GM21390 (cell line): ENCODE measurements around the gene PON2.
"Not testable (repeated sequence)": the region's sequence is repeated elsewhere in the genome, so short reads cannot be mapped to it uniquely, and the experiment has no call there.

Source experiments
- ATAC-seq: cut with Tn5 transposase; IDR thresholded peaks from one replicate; pipeline ENCODE4 v1.9.1; 2021; ENCODE audit not compliant: unreplicated experiment

The PON2 gene

DNA sequence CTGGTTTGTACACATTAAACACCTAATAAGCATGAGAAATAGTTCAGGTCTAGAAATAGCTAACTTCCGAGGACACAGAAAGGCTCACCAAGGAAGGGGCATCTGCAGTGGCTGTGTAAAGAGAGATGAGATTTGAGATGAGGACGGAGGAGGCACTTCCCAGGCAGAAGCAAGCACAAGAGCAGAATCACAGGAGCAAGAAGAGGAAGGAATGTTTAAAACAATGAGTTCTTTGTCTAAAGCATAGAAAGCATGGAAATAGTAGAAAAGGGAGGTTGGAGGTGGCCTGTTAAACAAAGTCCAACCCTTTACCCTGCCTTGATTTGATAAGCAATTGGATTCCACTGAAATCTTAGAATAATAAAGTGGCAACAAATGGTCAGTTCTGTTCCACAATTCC is 27.1 kb downstream of the PON2 start:
- no peak for ATAC-seq

- no peak for ATAC-seq
Observed at GRCh38 chr7:95405800-95406199, 29.0 kb downstream of the PON2 start.

GRCh38 chr7:95405208-95405607 is 29.6 kb downstream of the PON2 start:
- no peak for ATAC-seq

GRCh38 chr7:95404316-95404865 is 30.4 kb downstream of the PON2 start:
- ATAC-seq: no peak

DNA sequence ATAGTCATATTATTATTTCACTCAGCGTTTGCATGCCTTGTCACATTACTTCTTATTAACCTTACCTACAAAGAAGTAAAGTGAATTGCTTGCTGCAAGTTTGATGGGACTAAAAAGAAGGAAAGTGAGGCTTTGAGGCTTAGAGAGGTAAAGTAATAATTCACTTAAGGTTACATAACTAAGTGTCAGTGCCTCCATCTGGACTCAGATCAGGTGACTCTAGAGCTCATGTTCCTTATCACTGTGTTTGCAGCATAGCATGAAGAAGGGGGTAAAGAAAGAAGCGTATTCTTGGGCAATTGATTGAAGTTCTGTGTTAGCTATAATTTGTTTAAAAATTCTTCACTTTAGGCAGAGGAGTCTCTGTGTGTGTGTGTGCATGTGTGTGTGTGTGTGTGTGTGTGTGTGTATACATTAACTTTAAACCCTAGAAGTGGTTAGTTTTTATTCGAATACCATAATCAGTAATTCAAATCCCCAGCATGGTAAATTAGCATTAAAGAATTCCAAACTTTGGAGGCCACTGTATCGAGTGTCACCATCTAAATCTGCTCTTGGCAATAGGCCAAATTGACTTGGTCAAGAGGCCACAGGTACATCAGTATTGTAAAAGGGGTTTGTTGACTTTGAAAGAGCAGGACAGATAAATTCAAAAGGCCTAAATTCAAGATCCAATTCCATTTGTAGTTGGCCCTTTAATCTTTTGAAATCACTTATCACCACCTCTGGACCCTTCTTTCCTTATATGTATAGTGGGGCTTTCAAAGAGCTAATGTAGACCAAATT is 36.5 kb downstream of the PON2 start:
- ATAC-seq: no peak

GRCh38 chr7:95397381-95397780 is 37.4 kb downstream of the PON2 start:
- no peak for ATAC-seq

DNA sequence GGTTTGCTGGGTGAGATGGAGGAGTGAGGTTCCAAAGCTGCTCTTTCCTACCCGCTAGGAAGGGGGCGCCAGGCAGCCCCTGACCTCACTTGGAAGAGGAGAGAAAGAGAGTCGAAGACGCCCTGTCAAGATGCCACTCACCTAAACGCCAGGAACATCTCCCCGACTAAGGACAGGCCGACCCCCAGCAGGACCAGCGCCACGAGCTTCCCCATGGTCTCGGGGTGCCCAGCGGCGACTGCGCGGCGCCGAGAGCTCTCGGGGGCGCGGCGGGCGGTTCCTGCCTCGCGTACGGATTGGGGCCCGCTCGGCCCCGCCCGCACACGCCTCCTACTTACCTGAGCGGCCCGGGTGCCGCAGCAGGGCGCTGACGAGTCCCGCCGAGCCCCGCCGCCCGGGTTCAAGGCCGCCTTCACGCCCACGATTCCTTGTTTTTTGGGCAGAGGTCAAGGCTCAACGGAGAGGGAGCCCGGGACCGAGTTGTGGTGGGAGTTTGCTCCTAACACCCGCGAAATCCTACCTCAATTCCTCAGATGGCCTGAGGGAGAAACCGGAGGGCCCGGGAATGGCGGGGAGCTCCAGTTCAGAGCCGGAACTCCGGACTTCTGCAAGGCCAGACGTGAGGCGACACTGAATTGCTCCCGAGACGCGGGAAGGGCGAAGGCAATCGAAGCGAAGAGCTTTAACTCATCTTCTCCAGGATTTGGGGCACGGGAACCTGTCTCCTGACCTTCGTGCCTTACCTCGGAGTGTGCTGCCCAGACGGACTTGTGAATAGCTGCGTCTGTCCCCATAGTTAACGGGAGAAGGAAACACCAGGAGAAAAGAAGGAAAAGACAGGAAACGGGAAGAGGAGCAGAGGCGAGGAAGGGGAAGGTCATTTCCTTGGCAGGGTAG is 38.4 kb downstream of the PON2 start, which contains the start of gene PON3:
PON3 (minus strand) TSS at position 240 of the 897 bp plus-strand sequence; CDS start at position 215, 25 bp downstream.
- no peak for ATAC-seq

GRCh38 chr7:95395755-95396135 is 39.1 kb downstream of the PON2 start:
- ATAC-seq: no peak

- no peak for ATAC-seq
Observed at GRCh38 chr7:95394370-95394769, 40.5 kb downstream of the PON2 start.

GRCh38 chr7:95391761-95392160 is 43.1 kb downstream of the PON2 start:
- ATAC-seq: no peak

- ATAC-seq: no peak
Observed at GRCh38 chr7:95389516-95389915, 45.3 kb downstream of the PON2 start.

- not testable (repeated sequence) for ATAC-seq
Observed at GRCh38 chr7:95379457-95379856, 55.4 kb downstream of the PON2 start.

DNA sequence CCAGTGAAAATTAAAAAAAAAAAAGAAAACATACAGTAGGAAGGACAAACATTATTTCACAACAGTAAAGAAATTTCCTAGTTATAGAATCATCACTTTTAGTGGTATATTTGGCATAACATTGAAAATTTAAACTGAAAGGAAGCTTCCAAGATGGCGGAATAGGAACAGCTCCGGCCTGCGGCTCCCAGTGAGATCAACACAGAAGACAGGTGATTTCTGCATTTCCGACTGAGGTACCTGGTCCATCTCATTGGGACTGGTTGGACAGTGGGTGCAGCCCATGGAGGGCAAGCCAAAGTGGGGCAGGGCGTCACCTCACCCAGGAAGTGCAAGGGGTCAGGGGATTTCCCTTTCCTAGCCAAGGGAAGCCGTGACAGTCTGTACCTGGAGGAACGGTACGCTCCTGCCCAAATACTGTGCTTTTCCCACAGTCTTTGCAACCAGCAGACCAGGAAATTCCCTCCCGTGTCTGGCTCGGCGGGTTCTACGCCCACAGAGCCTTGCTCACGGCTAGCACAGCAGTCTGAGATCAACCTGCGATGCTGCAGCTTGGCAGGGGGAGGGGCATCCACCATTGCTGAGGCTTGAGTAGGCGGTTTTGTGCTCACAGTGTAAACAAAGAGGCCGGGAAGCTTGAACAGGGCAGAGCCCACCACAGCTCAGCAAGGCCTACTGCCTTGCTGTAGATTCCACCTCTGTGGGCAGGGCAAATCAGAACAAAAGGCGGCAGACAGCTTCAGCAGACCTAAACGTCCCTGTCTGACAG is 58.0 kb downstream of the PON2 start:
- no peak for ATAC-seq

DNA sequence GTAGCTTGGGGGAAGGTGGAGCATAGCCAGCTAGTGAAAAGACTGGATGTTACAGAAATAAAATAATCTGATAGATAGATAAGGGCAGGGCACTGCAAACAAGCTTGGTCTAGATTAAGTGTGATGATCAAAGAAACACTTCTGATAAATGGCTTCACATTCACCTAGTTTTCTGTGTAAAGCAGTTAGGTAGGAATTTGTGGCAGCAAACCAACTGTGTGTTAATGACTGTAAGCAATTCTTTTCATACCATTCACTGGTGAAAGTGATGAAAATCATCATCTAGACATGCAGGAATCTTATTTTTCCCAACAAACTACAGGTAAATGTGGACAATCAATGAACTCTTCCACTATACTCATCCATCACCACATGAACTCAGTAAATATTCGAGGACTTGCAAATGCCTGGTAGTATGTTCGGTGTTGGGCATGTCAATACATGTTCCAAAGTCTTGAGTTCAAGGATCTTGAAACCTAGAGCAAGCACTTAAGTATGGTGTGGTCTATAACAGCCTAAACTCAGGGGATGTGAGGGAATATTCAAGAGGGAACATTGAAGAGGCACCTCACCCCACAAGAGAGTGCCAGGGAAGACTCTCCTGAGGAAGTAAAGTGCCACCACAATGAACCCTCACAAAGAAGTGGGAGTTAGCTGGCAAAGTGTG is 59.1 kb downstream of the PON2 start:
- no peak for ATAC-seq

DNA sequence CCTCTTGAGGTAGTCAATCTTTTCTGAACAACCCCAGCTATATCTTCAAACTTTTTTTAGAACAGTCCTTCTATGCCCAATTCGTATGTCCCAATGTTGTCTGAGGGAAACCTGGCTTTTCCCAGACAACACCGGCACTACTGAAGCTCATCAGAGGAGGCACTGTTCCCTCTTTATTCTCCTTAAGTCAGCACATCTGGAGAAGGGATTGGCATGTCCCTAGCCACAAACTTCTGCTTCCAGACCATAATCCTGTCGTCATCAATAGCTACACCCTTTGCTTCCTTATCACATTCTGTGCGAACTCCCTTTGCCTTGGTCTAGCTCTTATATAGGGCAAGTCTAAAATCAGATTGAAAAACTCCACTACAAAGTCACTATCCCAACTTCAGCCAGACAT is 61.5 kb downstream of the PON2 start:
- ATAC-seq: no peak

- ATAC-seq: no peak
Observed at GRCh38 chr7:95368235-95368634, 66.6 kb downstream of the PON2 start.

DNA sequence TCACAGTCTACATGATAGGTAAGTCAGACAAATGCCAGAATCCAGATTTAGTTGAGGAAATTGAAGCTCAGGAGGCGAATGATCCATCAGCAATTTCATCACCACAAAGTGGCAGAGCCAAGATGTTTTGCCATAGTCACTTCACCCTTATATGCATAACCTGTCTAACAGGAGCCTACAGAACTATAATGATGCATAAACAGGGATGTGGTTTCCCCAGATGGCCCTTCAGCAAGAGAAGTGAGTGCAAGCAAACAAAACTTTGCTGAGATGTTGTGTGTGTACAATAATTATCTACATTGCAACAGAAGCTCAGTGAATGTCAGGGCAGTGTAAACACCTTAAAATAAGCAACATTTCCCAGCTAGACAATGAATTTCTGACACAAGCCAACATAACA is 67.2 kb downstream of the PON2 start:
- ATAC-seq: no peak

GRCh38 chr7:95365151-95365550 is 69.7 kb downstream of the PON2 start:
- no peak for ATAC-seq

DNA sequence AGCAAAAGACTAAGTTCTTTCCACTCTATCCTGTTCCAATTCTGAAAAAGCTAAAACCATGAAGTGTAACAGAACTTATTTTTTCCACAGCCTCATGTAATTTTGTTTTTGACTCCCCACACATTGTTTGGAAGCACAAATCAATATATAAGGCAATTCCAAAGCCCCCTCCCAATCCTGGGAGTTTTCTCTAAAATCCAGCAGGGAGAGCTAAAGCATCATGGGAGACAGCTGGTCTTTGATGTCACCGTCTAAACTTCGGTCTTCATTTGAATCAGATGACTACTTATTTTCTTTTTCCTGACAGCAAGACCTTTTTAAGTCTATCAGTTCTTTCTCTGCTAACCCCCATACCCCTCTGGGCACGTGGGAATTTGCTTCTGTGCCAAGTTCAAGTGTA is 77.2 kb downstream of the PON2 start:
- ATAC-seq: no peak
